H4 (cell line): ENCODE results near the gene HES7. TPM values are rescaled to one million over a fixed set of nuclear protein-coding genes. Genes with fewer than 3 reads are reported as not detected.
"Not testable (repeated sequence)": the region's sequence is repeated elsewhere in the genome, so short reads cannot be mapped to it uniquely, and the experiment has no call there.

ENCODE experiments used
- DNase-seq: peaks from one replicate; pipeline ENCODE4 v3.0.0-alpha.2; 2015; ENCODE audit warnings: low spot score
- total RNA-seq: library from RNA; depleted of rRNA; stranded (reverse); fragments of >200 nt; shearing (Covaris generic); gene quantifications from 2 replicates; pipeline ENCODE4 v1.2.3, GENCODE V29; 2014

HES7 gene
- total RNA-seq, 1 experiment from 2014 or later: 0.14 TPM

- DNase-seq: no peak
These were observed 797 bp downstream of the HES7 start for GRCh38 chr17:8122924-8123694.

GRCh38 chr17:8122422-8122923 is 1.4 kb downstream of the HES7 start:
- DNase-seq: no peak

GRCh38 chr17:8121681-8122421 is 2.1 kb downstream of the HES7 start:
- no peak for DNase-seq

DNA sequence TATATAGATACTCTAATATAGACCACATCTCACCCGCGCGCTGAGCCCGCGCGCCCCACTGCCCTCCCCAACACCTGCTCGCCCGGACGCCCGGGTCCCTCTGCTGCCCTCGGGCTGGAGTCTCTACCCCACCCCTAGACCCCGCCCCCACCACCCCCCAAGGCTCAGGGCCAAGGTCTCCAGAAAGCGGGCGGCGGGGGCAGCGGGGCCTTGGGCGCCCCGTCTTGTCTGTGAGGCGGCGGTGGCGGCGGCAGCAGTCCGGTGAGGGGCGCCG is 2.6 kb downstream of the HES7 start:
- DNase-seq: no peak

DNA sequence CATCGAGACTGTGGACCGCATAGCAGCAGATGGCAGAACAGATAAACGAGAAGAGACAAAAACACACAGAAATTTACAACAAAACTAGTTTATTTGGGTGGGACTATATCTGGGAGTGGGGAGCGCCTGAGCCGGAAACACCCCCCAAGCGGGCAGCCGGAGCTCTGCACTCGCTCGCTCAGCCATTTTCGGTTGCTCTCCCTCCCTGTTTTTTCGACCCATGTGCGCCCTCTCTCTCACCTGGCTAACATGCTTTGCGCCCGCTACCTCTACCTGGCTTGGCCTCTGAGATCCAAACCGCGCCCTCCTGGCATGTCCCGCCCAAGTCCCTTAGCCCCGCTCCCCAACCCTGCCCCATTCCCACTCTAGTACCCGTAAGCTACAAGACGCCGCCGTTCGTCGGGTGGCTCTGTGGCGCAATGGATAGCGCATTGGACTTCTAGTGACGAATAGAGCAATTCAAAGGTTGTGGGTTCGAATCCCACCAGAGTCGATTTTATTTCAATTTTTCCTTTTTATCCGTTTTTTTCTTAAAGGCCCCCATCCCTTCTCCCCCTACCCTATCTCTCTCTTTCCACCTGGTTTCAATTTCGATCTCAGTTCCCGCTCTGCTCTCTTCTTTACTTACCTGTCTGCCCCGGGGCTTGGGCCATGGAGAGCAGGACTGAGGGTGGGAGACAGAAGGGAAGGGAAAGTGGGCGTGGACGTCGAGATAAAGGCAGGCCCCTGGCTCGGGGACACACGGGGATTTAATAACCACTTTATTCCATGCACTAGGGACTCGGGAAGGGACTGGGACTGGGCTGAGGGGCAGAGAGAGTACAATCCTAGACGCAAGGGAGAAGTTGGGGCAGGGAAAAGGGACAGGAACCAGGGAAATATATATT is 3.1 kb downstream of the HES7 start:
- DNase-seq: peak; percentile 60

DNA sequence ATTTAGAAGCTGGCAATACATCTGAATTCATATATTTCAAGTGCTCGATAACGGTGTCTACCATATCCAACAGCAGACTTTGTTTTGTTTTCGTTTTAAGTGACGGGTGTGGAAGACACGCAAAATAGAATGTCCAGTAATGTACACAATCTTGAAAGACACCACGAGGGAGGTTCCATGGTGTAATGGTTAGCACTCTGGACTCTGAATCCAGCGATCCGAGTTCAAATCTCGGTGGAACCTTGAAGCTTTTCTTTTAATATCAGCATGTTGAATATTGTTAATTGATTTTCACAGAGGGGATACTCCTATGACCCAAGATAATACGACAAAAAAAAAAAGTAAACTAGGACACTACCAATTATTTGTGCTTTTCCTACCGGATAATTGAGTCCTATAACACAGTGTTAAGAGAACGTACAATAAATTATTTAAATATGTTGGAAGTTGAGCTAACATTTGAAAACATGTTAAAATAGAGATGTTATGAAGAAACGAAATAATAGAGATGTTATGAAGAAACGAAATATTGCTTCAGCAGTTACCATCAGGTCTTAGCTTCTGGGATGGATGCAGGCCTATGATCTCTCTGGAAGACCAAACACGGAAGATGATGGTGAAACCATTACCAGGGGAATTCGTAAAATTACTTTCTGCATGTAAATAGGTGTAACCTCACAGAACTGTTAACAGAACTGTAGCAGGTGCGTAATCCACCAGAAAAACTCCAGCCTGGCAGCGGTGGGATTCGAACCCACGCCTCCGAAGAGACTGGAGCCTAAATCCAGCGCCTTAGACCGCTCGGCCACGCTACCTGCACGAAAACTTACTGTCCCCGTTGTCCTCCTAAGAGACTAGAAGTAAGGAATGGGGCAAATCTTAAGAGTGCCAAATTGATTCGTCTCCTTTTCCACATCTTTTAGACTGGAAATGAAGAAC is 4.1 kb downstream of the HES7 start:
- peak; percentile 87 for DNase-seq

GRCh38 chr17:8118769-8119580 is 4.9 kb downstream of the HES7 start:
- DNase-seq: peak; percentile 55

DNA sequence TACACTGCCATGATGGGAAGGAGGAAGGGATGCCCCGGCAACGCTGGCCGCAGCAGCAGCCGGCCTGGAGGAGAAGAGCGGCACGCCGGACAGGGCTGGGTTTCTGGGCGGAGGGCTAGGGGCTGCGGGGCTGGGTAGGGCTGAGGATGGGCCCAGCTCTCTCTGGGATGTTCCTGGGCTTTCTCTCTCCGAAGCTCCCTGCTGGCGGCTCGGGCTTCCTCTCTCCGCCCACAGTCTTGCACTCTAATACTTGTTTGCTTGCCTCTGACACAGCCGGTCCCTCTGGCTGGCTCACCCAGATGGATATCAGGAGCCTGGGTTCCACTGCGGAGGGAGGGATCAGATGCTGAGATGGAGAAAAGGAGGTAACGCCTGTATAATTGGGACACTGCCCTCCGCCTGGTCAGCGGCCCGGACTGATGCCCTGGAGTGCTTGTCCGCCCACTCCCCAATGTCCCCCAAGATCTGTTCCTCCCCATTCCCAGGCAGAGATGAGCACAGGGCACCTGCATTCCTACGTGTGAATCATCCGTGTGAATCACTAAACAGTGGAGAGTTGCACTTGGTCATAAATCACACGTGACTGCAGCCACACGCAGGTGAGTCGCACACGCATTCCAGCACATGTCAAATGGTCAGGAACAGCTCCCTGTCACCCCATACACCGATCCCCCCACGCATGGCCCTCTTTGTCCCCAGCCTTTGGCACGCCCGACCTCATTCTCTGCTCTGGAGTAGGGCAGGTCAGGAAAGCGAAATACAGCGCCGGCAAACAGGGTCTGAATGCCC is 5.7 kb downstream of the HES7 start, which contains the start of gene ALOXE3:
TSS of gene ALOXE3 (minus strand) at position 535 of the 789 bp plus-strand sequence. CDS start at position 11, 524 bp downstream.
- no peak for DNase-seq

DNA sequence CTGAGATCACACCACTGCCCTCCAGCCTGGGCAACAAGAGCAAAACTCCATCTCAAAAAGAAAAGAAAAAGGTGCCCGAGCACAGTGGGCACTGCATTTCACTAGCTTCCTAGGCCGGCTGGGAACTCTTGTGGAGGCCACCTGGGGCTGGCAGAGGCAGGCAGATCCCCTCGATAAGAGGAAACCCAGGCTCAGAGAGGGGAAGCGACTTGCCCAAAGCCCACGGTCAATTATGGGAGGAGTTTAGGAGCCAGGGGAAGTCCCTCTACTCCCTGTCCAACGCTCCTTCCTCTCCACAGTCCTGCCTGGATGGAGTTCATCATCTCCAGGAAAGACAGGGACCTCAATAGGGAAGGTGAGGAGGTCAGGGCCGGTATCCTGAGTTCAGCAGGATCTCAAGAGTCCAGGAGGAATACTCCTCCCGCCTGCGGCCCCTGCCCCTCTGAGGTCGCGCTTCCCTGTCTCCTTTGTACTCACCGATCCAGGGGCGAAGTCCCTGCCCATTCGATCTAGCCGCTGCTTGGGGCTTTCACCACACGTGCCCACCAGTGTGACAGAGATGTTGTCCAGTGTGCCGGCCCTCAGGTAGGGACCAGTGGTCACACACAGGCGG is 6.4 kb downstream of the HES7 start:
- no peak for DNase-seq

DNA sequence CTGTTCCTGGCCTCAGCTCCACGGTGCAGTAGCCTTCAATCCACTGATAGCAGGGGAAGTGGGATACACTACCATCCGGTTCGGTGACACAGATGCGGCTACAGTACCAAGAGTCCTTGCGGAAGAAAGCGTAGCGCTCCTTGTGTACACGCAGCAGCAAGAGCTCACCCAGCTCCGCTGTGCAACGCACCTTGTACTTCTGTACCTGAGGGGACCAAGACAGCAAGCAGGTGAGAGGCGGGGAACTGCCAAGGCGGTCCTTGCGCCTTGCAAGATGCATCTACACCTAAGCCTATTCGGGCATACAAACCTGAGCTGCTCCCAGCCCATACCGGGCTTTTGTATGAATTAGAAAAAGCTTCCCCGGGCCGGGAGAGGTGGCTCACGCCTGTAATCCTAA is 7.1 kb downstream of the HES7 start:
- DNase-seq: no peak

DNA sequence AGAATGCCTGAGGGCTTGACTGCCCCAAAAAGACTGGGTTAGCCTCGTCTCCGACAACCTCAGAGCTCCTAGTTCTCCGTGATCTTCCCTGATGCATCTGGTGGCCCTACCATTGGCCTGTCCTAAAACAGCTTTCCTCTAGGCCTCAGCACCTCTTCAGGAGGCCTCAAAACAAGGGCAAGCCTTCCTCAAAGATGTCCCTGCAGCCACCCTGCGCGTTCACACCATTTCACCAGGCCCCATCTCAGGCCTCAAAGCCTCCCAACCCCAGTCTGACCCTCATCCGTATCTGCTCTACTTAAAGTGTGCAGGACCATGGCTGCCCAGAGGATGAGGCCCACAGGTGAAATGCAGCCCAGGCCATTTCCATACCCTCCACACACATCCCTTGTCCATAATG is 13.0 kb downstream of the HES7 start:
- DNase-seq: no peak

- no peak for DNase-seq
These were observed 13.5 kb downstream of the HES7 start for GRCh38 chr17:8110456-8110804.

DNA sequence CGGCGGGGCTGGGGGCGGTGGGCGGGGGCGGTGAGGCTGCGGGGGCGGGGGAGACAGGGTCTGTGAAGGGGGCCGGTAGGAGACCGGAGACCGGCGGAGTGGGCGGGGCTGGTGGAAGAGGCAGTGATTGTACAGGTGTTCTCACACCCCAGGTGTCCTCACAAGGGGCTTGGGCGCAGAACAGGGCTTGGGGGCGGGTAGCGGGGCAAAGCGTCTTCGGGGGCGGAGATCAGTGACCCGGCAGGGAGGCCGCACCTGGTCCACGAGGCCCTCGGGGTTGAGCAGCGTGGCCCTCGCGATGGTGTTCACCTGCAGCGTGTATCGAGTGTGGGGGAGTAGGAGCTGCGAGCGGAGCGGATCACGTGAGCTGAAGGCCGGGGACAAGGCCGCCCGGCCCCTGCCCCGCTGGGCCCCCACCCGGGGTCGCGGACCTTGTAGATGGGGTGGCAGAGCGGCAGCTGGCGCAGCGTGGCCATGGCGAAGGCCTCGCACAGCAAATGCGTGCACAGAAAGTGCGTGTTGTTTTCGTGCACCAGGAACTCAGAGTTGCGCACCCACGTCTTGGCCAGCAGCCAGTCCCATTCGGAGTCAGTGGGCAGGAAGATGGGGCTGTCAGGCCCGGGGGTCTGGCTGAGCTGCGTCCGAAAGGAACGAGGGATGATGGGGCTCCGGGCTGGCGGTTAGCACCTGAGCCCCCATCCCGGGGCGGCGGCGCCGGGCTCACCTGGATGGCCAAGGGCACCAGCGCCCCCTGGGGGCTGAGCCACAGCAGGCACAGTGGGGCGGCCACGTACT is 14.0 kb downstream of the HES7 start:
- DNase-seq: no peak

DNA sequence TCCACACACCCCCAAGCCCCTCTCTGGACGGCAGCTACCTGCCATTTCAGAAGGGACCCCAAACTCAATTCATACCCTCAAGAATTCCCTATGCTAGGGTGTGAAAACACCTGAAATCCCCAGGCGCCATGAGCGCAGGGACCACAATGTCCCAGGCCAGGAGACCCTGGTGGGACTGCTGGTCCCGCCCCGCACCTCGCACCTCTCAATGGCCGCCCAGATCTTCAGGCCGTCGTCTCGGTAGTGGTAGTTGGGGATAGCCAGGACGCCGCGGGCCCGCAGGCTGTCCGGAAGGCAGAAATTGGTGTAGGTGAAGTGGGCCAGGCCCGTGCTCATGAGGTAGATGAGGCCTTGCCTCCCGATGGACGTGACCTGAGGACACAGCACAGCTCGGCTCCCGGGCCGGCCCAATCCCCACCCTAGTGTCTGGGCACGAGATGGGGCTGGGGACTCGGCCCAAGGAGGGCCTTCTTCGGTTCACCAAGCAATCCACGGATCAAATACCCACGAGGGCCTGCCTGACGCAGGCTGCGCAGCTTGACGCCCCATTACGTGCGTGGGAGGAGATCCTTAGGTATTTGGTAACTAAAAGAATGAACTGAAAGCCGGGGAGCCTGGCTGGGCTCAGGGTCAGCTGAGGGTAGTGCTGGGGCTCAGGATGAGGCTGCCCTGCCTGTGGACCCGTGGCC is 14.8 kb downstream of the HES7 start:
- no peak for DNase-seq

GRCh38 chr17:8106980-8107379 is 16.9 kb downstream of the HES7 start:
- not testable (repeated sequence) for DNase-seq

DNA sequence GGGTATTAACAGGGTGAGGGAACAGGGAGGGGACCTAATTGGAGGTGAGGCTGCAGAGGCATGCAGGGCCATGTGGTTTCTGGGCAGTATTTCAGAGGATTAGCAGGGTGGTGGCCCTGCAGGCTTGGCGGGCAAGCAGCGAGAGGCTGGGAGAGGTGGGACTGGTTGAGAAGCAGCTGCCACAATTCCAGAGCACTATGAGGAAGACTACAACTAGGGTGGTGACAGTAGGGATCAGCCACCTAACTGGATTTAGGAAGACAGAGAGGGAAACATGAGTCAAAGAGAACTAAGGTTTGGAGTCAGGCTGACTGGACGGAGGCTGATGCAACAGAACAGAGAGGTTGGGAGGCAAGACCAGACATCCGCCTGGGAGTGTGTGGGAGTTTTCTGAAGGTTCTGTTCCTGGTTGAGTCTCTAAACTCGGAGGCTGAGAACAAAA is 17.9 kb downstream of the HES7 start:
- DNase-seq: no peak

- DNase-seq: no peak
These were observed 19.0 kb downstream of the HES7 start for GRCh38 chr17:8104911-8105310.

DNA sequence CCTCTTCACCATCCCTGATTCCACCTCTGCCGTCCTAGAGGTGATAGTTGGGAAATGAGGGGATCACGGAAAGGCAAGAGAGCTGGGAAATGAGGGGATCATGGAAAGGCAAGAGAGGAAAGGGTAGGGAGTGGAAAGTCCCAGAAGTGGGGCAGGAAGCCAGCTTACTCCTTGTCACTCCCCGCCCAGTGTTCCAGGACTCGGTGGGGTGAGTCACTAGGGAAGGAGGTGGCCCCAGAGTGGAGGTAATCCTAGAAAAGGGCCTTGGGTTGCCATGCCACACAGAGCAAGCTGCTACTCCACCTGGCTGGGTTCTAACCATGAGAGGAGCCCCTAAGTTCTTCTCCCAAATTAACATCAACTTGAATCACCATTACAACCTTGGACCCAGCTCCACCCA is 20.4 kb downstream of the HES7 start:
- DNase-seq: no peak
